HG03135 (cell line): Measurements from ENCODE around the gene GRM1.
A peak's percentile ranks its signal among the peaks of the same experiment; 100 is the strongest.

ENCODE experiments used
- ATAC-seq: cut with Tn5 transposase; IDR thresholded peaks from one replicate; pipeline ENCODE4 v1.9.1; 2021; ENCODE audit warnings: mild to moderate bottlenecking, moderate library complexity; ENCODE audit not compliant: unreplicated experiment

GRM1 gene

GRCh38 chr6:146095481-146095880 is 66.6 kb downstream of the GRM1 start:
- ATAC-seq, result no peak

- no peak for ATAC-seq
Measured at GRCh38 chr6:146097586-146097985, 68.7 kb downstream of the GRM1 start.

GRCh38 chr6:146100776-146101175 is 71.9 kb downstream of the GRM1 start:
- ATAC-seq, result no peak

- no peak for ATAC-seq
Measured at GRCh38 chr6:146103416-146104072, 74.7 kb downstream of the GRM1 start.

DNA sequence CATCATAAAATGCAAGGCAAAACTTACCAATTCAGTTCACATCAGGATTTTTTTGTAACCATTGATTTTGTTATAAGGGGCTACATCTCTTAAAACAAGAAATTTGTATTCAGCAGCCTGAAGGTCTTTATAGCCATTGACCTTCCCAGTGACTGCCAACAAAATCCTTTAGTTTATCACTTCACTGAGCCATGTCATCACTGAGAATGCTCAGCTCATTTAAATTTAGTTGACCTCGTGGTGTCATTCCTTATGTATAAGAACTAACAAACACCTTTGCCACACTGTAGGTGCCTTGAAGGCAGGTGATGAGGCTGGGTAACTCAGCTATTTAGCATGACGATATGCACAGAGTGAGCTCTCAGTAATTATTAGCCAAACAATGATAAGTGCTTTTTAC is 77.7 kb downstream of the GRM1 start:
- ATAC-seq, result no peak

DNA sequence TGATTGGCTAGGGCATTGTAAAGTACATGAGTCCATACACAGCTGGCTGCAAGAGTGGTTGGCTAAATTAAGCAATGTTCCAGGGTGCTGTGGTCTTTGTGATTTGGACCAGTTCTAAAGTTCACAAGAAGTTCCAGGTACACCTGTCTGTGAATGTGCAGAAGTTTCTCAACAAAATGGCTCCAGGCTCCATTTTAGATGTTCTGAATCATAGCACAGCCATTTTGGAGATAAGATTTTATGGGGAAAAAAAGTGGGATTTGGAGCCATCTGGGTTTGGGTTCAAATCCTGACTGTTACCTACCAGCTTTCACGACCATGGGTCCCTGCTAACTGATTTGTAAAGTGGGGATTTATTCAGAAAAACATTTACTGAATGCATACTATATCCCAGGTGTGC is 82.1 kb downstream of the GRM1 start:
- ATAC-seq, result no peak

DNA sequence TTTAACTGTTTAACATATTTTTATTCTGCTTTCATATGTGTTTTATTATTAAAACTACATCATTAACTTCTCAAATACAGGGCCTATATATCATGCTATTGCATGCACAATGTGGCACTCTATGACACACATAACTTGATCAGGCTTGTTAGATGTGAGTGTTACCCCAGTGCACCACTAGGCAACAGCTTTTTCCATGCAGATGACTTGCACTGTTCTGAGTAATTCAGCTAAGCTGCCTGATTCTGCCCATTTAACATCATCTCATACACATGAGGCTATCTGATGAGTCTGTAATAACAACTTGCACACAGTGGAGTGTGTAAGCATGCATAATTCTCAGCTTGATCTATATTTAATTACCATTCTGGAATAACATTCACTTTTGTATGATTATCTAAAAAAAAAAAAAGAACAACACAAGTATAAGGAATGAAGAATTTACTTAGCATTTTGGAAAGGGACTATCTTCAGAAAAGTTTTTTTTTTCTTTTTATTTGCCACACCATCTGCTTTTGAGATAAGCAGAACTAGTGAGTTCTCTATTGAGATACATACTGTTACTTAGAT is 83.1 kb downstream of the GRM1 start:
- no peak for ATAC-seq

- ATAC-seq, result no peak
Measured at GRCh38 chr6:146113084-146113623, 84.3 kb downstream of the GRM1 start.

GRCh38 chr6:146123616-146124015 is 94.8 kb downstream of the GRM1 start:
- ATAC-seq, result no peak

- no peak for ATAC-seq
Measured at GRCh38 chr6:146127447-146128215, 98.8 kb downstream of the GRM1 start.

- ATAC-seq, result no peak
Measured at GRCh38 chr6:146133866-146134265, 105.0 kb downstream of the GRM1 start.

DNA sequence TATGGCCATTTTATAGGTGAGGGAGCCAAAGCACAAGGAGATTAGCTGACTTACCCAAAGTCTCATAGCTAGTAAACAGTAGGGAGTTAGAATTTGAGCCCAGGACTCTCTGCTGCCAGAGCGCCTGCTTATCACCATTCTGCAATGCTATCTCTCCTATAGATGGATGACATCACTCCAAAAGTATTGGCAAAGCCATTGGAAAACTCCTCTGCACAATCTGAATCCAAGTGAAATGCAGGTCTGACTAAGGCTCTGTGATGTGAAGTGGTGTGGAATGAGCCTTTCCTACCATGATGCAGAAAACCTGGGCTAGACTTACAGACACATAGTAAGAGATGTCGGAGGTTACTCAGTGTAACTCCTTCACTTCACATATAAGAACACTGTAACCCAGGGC is 106.3 kb downstream of the GRM1 start:
- ATAC-seq, result no peak

DNA sequence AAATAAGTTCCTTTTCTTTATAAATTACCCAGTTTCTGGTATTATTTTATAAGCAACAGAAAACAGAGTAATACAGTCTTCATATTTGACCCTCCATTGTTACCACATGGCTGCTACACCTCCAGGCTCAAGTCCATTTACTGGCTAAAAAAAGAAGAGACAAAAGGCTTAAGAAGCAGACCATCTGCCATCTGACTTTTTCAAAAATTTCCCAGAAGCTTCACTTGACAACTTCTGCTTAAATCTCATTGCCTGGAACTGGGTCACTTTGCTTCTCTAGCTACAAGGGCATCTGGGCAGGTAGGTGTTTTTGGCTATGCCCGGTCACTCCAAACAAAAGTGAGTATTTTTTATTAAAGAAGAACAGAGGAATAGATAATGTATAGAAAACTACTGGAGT is 118.0 kb downstream of the GRM1 start:
- no peak for ATAC-seq

DNA sequence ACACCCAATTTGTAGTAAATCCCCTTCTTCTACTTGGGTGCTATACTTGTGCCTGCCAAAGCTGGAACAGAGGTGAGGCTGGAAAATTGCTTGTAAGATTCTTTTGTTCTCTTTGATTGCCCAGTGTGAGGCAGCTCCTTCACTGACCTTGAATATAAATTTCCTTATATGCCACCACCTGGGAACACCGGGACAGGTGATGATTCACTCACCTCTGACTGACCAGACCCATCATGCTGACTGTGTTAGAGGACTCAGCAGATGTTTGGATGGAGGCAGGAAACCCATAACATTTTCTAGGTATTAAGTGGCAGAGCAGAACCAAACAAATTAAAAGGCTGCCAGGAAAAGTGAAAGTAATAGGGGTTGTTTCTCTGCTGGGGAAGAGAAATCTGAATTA is 120.9 kb downstream of the GRM1 start:
- ATAC-seq, result no peak

DNA sequence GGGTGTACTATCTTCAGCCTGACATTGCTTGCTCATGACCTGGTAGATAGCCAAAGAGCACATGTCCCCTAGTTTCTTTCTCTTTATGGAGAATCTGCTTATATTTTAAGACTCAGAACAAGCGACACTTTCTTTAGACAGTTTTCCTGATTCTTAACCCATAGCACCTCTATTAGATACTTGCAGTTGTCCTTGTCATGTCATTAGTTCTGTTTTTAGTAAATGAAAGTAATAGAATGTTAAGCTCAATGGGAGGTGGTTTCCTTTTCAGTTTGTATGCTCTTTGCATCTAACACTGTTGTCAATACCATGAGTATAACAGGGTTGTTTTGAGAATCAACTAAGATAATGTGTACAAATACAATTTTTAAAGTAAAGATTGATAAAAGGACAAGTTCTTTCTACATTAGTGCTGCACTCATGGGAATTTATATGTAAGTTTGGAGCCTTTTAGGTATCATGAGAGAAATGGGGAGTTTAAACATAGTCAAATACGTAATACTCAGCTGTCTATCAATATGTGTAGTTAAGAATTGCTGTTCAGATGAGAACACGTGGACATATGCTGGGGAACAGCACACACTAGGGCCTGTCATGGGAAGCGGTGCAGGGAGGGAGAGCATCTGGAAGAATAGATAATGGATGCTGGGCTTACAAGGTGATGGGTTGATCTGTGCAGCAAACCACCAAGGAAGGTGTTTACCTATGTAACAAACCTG is 124.3 kb downstream of the GRM1 start:
- ATAC-seq, result peak; percentile 95

GRCh38 chr6:146154197-146154596 is 125.3 kb downstream of the GRM1 start:
- ATAC-seq, result no peak

- ATAC-seq, result no peak
Measured at GRCh38 chr6:146161664-146162063, 132.8 kb downstream of the GRM1 start.

GRCh38 chr6:146169872-146170271 is 141.0 kb downstream of the GRM1 start:
- ATAC-seq, result no peak

DNA sequence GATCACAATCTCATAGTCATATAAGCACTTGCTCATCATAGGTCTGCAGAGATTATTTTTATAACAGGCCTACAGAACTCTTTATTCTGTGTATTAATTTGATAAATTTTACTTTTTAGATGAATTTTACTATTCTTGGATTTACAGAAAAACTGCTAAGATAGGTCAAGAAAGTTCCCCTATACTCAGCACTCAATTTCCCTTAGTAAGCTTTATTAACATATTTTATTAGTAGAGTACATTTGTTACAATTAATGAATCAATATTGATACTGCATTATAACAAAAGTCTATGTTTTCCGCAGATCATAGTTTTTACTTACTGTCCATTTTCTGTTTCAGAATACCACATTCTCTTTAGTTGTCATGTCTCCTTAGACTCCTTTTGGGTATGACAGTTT is 148.9 kb downstream of the GRM1 start:
- no peak for ATAC-seq

GRCh38 chr6:146183831-146184230 is 155.0 kb downstream of the GRM1 start:
- no peak for ATAC-seq

DNA sequence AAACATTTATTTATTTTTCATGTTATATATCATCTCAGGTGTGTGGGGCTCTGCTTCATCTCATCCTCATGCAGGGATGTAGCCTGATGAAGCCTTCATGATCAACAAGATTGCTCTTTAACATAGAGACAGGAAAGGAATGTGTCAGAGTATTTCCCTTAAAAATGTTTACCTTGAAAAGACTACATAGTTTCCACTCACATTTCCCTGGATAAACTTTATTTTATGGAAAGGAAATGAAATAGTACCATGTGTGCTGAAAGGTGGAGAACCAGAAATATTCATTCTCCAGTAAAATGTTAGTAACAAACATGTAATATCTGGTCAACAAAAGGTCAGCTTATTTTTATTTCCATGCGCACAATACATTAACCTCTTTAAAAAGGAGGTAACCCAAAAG is 155.8 kb downstream of the GRM1 start:
- no peak for ATAC-seq
